MM.1S (cell line): ENCODE measurements around the gene CSTPP1.

Source experiments
- DNase-seq: peaks from one replicate; pipeline ENCODE4 v3.0.0-alpha.2; 2015
- H2AFZ ChIP-seq: fragments of 300-600 bp; sonication (generic); 2 replicates; pipeline ENCODE4 v1.6.0; 2016; ENCODE audit warnings: antibody characterized with exemption, low read length
- H3F3A ChIP-seq: fragments of 300-600 bp; sonication (generic); 2 replicates; pipeline ENCODE4 v1.6.1; 2016; ENCODE audit warnings: mild to moderate bottlenecking, antibody characterized with exemption, low read length, moderate library complexity, mixed read lengths; ENCODE audit not compliant: insufficient read depth
- H3K27ac ChIP-seq: fragments of 300-600 bp; sonication (generic); 2 replicates; pipeline ENCODE4 v1.5.1; 2016; ENCODE audit warnings: mild to moderate bottlenecking, low read length
- H3K27me3 ChIP-seq: fragments of 300-600 bp; sonication (generic); replicated peaks from 2 replicates; pipeline ENCODE4 v1.6.0; 2016; ENCODE audit warnings: low read length; ENCODE audit not compliant: insufficient read depth
- H3K36me3 ChIP-seq: fragments of 300-600 bp; sonication (generic); replicated peaks from 2 replicates; pipeline ENCODE4 v1.6.1; 2016; ENCODE audit warnings: mild to moderate bottlenecking, low read length, mixed read lengths; ENCODE audit not compliant: insufficient read depth
- H3K4me1 ChIP-seq: fragments of 300-600 bp; sonication (generic); 2 replicates; pipeline ENCODE4 v1.6.1; 2016; ENCODE audit warnings: low read length, mixed read lengths
- H3K4me2 ChIP-seq: fragments of 300-600 bp; sonication (generic); 2 replicates; pipeline ENCODE4 v1.6.0; 2016; ENCODE audit warnings: low read depth, low read length
- H3K4me3 ChIP-seq: fragments of 300-600 bp; sonication (generic); 2 replicates; pipeline ENCODE4 v1.5.1; 2016; ENCODE audit warnings: low read length, mixed read lengths
- H3K79me2 ChIP-seq: fragments of 300-600 bp; sonication (generic); 2 replicates; pipeline ENCODE4 v1.6.1; 2016; ENCODE audit warnings: mixed run types, low read length, mixed read lengths
- H3K9ac ChIP-seq: fragments of 300-600 bp; sonication (generic); 2 replicates; pipeline ENCODE4 v1.6.1; 2016; ENCODE audit warnings: low read length, mixed read lengths
- H3K9me2 ChIP-seq: fragments of 300-600 bp; sonication (generic); replicated peaks from 2 replicates; pipeline ENCODE4 v1.6.1; 2016; ENCODE audit warnings: mild to moderate bottlenecking, low read length, mixed read lengths; ENCODE audit not compliant: insufficient read depth
- H3K9me3 ChIP-seq: fragments of 300-600 bp; sonication (generic); replicated peaks from 2 replicates; pipeline ENCODE4 v1.6.1; 2016; ENCODE audit warnings: mild to moderate bottlenecking, low read length, mixed read lengths; ENCODE audit not compliant: insufficient read depth
- H4K20me1 ChIP-seq: fragments of 300-600 bp; sonication (generic); 2 replicates; pipeline ENCODE4 v1.6.1; 2016; ENCODE audit warnings: mild to moderate bottlenecking, low read length, moderate library complexity, mixed read lengths; ENCODE audit not compliant: insufficient read depth
- EZH2 ChIP-seq: fragments of 300-600 bp; sonication (generic); optimal IDR thresholded peaks from 2 replicates; pipeline ENCODE3; 2017; ENCODE audit warnings: low read depth, mild to moderate bottlenecking, antibody characterized with exemption, low read length, mixed read lengths
- EZH2phosphoT487 ChIP-seq: fragments of 300-600 bp; sonication (generic); IDR thresholded peaks from 2 replicates; pipeline ENCODE4 v1.6.1; 2018; ENCODE audit warnings: antibody characterized with exemption, low read length
- TF ChIP-seq, protein P1 (sequence below): fragments of 300-600 bp; sonication (generic); IDR thresholded peaks from 2 replicates; pipeline ENCODE4 v1.5.1; 2016; ENCODE audit warnings: antibody characterized with exemption, low read length, mixed read lengths

Gene CSTPP1

DNA sequence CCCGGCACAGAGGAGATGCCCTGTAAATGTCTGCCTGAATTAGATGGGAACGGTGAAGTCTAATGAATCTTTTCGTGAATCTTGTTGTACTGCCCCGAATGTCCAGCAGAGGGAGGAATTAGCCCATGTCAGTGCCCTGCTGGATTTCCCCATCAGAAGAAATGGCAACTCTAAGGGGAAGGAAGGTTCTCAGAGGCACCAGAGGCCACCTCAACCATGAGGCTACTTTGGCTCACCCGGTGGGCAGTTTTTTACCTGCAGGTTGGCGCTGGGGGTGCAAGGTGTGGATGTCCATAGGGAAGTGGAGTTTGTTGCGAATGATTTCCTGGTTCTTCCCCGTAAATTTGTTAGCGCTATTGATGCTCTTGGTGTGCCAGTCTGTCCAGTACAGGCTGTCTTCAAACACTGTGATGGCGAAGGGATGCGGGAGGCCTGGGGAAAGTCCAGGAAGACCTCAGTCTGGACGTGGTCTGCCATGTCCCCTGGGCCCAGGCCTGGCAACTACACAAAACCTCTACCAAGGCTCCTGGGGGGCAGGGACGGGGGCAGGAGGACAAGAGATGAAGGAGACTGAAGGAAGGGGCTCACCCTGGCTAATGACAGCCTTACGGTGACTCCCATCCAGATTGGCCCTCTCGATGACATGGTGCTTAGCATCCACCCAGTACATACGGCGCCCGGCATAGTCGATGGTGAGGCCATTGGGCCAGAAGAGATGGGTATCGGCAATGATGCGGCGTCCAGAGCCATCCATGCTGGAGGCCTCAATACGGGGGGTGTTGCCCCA, 46.7 kb upstream of the CSTPP1 start:
- H3K36me3 ChIP-seq, result no peaks in the 10 kb centered on the region

DNA sequence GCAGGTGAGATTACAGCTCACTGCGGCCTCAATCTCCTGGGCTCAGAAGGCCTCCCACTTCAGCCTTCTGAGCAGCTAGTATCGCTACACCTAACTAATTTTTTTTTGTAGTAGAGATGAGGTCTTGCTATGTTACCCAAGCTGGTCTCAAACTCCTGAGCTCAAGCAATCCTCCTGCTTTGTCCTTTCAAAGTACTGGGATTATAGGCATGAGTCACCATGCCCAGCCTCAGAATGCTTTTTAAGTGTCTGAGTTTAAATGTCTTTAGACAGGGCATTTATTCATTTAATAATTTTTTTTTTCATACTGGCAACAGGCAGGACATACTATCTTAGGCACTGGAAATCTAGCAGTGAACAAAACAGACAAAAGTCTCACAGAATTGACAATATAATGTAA, 45.9 kb upstream of the CSTPP1 start:
- Histone ChIP-seq H3K9me3 (no peaks in the 10 kb centered on the region), H4K20me1 (no peaks in the 10 kb centered on the region), H3K9ac (no peak overlapping the region), H3K79me2 (no peaks in the 10 kb centered on the region), H3K4me1 (no peaks in the 10 kb centered on the region), H3K4me2 (no peak overlapping the region), H3K4me3 (no peak overlapping the region), H3F3A (no peaks in the 10 kb centered on the region), H3K9me2 (no peaks in the 10 kb centered on the region), H3K36me3 (no peaks in the 10 kb centered on the region), H3K27ac (no peak overlapping the region), H2AFZ (no peak overlapping the region), H3K27me3 (no peaks in the 10 kb centered on the region)
- TF ChIP-seq EZH2phosphoT487 (no peak), EZH2 (no peak)
- TF ChIP-seq, protein P1, sequence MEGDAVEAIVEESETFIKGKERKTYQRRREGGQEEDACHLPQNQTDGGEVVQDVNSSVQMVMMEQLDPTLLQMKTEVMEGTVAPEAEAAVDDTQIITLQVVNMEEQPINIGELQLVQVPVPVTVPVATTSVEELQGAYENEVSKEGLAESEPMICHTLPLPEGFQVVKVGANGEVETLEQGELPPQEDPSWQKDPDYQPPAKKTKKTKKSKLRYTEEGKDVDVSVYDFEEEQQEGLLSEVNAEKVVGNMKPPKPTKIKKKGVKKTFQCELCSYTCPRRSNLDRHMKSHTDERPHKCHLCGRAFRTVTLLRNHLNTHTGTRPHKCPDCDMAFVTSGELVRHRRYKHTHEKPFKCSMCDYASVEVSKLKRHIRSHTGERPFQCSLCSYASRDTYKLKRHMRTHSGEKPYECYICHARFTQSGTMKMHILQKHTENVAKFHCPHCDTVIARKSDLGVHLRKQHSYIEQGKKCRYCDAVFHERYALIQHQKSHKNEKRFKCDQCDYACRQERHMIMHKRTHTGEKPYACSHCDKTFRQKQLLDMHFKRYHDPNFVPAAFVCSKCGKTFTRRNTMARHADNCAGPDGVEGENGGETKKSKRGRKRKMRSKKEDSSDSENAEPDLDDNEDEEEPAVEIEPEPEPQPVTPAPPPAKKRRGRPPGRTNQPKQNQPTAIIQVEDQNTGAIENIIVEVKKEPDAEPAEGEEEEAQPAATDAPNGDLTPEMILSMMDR, result no peak
- DNase-seq, result no peak

More for the DNA sequence above, 46.7 kb upstream of the CSTPP1 start:
- Histone ChIP-seq H3F3A (no peaks in the 10 kb centered on the region), H3K79me2 (no peaks in the 10 kb centered on the region), H3K9me3 (no peaks in the 10 kb centered on the region), H3K27me3 (no peaks in the 10 kb centered on the region), H3K4me2 (no peak overlapping the region), H4K20me1 (no peaks in the 10 kb centered on the region), H3K9me2 (no peaks in the 10 kb centered on the region), H3K9ac (no peak overlapping the region), H2AFZ (no peak overlapping the region), H3K27ac (no peak overlapping the region), H3K4me1 (no peaks in the 10 kb centered on the region), H3K4me3 (no peak overlapping the region)
- peak; percentile 69 for DNase-seq
- TF ChIP-seq EZH2 (no peak), EZH2phosphoT487 (no peak)
- TF ChIP-seq, protein P1, result peak; percentile 82

DNA sequence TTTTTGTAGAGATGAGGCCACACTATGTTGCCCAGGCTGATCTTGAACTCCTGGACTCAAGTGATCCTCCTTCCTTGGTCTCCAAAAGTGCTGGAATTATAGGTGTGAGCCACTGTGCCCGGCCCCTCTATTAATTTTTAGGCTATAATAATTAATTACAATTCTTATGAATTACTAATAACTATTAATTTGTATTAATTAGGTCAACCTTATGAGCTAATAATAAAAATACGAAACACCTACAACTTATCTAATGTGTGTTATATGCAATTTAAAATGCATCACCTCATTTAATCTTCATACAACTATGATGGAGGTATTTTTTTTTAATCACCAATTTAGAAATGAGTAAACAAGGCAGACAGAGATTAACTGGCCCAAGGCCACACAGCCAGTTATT, 44.5 kb upstream of the CSTPP1 start:
- Histone ChIP-seq H3F3A (no peaks in the 10 kb centered on the region), H3K27me3 (no peaks in the 10 kb centered on the region), H3K27ac (no peak overlapping the region), H4K20me1 (no peaks in the 10 kb centered on the region), H3K79me2 (no peaks in the 10 kb centered on the region), H2AFZ (no peak overlapping the region), H3K9me2 (no peaks in the 10 kb centered on the region), H3K9ac (no peak overlapping the region), H3K4me3 (no peak overlapping the region), H3K9me3 (no peaks in the 10 kb centered on the region), H3K36me3 (no peaks in the 10 kb centered on the region), H3K4me2 (no peak overlapping the region), H3K4me1 (no peaks in the 10 kb centered on the region)
- TF ChIP-seq, protein P1, result no peak
- TF ChIP-seq EZH2, result no peak
- TF ChIP-seq EZH2phosphoT487, result no peak
- DNase-seq, result no peak
